GM21390 (cell line): ENCODE data around the gene CDKAL1.
"Not testable (repeated sequence)": the region's sequence is repeated elsewhere in the genome, so short reads cannot be mapped to it uniquely, and the experiment has no call there.

Experiments
- ATAC-seq: cut with Tn5 transposase; IDR thresholded peaks from one replicate; pipeline ENCODE4 v1.9.1; 2021; ENCODE audit not compliant: unreplicated experiment

The CDKAL1 gene

DNA sequence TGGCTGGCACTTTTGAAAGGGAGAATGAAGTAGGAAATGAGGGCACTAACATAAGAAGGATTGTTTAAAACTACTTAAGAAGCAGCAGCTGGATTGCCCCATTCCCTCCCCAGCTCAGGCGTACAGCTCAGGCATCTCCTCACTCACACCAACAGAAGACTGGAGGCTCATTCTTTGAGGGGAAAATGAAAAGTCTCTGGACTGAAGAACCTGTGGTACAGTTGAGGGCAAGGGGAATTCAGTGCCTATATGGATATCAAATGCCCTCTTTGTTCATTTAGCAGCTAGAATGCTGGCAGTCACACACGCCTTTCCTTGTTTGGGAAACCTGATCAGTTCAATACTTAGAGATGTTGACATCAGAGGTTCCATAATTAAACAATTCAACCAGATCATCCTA lies 557.2 kb downstream of the CDKAL1 start:
- ATAC-seq, result no peak

DNA sequence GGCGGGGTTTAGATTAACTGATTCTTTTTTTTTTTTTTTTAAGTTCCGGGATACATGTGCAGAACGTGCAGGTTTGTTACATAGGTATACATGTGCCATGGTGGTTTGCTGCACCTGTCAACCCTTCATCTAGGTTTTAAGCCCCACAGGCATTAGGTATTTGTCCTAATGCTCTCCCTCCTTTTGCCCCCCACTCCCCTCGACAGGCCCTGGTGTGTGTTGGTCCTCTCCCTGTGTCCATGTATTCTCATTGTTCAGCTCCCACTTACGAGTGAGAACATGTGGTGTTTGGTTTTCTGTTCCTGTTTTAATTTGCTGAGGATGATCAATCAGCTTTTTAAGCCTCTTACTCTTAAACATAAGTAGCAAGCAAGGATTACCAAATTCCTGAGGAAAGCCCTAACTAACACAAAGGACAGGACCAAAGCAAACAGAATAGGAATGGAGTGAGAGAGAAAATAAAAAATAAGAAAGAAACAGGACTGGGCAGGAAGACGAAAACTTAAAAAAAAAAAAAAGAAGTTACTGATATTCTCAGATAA lies 558.0 kb downstream of the CDKAL1 start:
- ATAC-seq, result not testable (repeated sequence)

DNA sequence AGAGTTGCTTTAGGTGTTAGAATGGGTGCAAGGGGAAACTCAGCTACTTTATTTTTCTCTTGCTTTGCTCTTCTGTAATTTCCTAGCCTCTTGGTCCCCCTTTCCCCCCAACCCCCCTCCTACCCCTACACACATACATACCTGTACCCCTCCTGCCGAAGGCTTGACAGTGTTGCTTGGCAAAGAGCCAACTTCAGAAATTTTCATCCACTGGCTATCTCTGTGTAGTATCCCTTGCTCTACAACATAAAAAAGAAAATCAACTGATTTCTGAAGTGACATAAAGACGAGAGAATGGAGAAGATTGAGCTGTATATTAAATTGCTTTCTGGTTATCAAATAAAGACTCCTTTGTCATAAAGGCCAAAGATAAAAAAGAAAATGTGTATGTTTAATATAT lies 561.2 kb downstream of the CDKAL1 start:
- ATAC-seq, result no peak

DNA sequence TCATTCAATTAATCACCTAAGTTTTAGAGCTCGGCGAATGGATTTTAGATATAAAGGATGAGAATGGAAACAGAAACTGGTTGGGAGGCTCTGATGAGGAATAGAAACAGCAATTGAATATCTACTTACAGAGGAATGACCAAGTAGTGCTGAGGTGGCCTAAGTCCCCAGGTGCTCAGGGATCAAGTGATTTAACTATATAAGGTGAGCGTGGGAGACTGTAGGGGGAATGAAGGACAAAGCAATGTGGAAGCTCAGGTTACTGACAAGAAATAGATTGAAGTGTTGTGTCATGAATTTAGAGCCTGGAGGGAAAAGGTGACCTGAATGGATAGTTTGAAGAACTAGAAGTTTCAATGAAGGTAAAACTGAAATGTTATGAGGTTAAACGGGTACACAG lies 563.9 kb downstream of the CDKAL1 start:
- ATAC-seq, result no peak

DNA sequence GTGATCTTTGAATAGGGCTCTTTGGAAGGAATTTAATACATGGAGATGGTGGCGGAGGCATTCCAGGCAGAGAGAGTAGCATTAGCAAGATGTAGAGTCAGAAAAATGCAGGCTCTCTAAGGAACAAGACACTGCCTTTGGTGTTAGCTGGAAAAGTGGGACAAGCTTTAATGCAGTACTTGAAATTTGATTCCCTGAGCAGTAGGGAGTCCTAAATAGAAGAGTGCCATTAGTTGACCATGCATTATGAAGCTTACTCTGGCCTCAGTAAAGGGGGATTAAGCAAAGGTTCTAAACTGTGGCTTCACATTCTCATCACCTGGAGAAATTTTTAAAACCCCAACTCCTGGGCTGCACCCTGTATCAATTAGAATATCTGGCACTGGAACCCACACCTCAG lies 564.5 kb downstream of the CDKAL1 start:
- no peak for ATAC-seq

DNA sequence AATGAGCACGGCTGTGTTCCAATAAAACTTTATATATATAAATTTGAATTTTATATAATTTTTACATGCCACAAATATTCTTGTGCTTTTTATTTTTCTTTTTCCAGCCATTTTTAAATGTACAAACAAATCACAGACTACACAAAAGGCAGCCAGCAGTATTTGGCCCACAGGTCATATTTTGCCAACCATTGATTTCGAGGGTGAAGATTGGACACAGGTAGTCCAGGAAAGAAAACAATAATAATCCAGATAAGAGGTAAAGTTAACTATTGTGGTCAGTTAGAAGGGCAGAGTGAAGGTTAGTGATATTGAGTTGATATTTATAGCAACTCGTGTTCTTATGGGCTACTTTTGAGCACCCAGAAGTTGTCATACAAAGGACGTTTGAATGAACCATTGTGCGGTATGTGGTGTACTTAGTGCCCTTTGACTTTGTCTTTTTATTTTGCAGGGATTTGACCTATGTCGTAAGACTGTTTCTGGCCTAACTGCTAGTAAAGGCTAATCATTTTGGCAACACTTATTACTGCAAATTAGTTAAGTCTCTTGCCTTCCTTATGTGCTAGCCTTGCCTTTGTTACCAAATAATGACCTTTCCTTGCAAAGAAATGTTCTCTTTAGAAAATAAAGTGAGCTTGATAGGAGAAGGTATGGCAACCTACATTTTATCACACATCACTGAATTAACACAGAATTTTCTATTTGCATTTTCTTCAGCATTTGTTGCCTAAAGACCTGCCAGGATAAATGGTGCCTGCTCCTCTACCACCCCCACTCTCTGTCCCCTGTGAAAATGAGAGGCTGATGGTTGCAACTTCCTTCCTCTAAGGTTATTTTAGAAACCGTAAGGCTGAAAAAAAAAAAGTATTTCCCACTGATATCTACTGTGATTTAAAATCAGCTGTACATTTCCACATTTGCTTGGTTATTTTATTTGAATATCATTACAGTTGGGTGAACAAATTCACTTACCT lies 565.4 kb downstream of the CDKAL1 start:
- ATAC-seq, result no peak

DNA sequence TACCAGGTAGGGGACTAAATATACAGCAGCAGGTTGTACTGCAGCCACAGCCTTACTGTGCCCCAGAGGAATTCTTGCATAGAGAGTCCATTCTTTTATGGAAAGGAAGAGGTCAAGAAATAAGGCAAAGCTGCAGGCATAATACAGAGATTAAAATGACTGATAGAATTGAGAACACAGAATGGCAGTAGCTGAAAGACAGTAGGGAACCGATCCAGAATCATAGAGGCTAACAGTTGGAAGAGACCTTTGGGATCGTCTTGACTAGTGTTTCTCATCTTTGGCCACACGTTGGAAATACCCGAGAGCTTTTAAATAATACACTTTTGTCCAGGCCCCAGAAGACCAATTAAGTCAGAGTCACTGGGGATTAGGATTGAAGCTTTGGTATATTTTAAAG lies 566.7 kb downstream of the CDKAL1 start:
- ATAC-seq, result no peak

DNA sequence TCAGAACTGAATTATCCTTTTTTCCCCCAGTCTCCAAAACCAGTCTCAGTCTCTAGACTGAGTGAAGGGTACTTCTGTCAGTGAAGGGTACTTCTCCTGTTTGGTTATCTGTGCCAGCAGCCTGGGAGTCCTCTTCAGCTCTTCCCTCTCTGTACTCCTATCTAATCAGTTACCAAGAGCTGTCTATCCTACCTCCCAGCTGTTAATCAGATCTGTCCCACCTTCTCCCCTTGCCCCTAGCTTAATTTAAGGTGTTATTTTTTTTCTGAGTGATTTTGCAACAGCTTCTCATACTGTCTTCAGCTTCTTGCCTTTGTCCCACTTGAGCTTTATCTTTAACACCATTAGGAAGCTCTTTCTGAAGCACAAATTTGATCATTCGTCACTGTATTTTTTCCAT lies 567.4 kb downstream of the CDKAL1 start:
- no peak for ATAC-seq

DNA sequence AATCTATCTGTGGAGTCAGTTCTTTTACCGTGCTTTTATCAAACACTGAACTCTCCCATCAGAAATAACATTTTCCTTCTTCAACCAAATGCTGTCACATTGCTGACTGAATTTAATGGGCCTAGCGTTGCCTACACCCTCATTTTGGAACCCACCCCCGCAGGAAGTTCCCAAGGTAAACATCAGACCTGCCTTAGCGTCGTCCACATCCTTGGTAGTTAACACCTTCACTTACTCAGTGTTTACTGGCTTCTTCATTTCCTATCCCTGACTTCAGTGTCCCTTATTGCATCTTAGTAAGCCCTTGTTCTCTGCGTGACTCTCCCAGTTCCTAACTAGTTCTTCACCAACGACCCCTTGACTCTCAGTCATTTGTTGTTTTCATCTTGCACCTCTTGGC lies 567.9 kb downstream of the CDKAL1 start:
- ATAC-seq, result no peak

DNA sequence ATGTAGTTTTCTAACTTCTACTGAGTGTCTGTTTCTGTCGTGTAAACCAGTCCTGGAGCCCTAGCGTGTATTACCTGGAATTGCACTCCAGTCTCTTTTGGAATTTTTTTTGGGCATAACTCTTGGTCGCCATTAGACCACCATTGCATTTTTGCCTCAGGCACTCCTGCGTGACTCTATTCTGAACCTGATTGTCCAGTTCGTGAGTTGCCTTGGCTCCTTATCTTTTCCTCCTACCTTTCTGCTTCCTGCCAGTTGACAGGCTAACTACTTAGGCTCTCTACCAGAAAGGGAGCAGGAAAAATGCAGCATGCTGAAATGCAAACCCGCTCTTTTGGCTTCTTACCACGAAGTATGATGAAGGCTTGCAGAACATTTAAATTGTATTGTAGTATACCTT lies 568.4 kb downstream of the CDKAL1 start:
- ATAC-seq, result no peak

DNA sequence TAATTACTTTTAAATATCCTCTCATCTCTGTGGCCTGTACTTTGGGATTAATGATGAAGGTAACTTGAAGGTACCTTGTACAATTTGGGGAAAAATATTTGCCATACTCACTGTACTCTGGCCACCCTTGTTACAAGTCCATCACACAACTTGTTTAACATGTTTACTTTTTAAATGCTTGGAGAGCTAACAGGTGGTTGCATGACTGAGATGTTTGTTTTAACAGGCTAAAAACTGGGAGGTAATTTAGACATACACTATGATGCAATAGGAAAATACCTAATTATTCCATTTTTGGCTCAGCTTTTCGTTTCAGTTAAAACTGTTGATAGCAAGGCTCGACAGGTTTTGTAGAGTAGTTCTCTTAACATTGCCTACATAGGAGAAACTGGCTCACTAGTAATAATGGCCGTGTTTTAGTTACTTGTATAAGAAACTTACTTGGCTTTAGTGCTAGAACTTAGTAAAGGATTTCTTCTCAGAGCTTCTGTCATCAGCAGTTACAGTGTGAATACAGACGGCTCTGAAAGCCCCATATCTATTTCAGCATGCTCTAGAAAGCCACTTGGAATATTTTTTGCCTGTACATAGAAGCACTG lies 569.5 kb downstream of the CDKAL1 start:
- ATAC-seq, result no peak

DNA sequence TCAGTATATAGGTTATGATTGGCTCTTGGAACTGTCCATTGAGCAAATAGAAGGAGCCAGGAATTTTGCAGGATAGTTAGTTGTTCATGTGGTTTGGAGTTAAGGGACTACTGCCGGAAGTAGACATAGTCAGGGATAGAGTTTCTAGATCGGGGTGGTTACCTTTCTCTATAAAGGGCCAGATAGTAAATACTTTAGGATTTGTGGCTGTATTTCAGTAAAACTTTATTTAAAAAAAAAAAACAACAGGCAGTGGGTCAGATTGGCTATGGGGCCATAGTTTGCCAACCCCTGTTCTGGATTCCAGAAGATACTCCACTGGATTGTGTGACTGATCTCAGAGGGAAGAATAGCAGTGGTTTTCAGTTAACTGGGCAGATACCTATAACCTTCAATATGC lies 570.0 kb downstream of the CDKAL1 start:
- no peak for ATAC-seq

DNA sequence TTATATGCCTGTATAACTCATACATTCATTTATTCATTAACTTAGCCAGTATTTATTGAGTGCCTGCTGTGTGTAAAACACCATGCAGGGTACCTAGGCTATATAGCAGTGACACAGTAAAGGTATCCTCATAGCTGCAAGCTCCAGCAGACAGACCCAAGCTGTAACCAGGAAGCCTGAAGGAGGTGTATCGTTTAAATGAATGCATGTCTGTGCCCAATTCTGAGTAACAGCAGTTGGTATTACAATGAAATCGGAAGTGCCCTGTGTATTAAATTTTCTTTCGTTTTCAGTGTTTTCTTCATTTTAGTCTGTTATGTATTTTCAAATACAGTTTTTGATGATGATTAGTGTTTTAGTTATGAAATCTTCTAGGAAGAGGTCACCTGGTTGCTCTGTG lies 573.5 kb downstream of the CDKAL1 start:
- ATAC-seq, result no peak

DNA sequence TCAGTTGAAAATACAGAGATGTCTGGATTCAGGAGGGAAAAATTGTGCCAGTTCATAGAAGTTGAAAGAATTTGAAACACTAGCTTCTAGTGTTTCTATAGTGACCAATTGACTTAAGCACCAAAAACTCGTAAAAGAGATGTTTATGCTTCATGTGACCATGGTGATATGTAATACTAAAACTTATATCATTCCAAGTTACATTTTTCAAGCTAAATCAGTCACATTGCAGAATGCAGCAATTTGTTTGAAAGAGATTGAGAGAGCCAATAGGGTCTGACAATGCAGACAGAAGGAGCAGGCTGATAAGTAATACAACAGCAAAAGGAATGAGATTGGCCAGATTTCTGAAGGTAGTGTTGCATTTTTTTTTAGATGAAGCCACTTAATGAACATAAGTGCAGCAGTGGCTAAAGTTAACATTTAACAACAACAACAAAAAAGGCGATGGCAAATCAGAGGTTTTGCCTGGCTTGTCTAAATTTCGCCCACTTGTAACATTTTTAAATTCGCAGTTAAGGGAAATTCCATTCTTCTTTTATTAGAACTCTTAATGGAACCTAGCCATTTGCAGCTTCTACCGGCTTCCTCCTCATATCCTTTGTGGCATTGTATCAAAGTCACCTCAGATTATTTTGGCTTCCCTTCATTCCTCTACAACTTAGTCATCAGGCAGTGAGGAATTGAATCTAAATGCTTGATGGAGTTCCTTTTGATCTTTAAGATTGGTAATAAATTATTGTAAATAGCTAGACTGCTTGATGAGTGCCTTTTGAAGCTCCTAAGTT lies 575.3 kb downstream of the CDKAL1 start:
- ATAC-seq, result no peak

DNA sequence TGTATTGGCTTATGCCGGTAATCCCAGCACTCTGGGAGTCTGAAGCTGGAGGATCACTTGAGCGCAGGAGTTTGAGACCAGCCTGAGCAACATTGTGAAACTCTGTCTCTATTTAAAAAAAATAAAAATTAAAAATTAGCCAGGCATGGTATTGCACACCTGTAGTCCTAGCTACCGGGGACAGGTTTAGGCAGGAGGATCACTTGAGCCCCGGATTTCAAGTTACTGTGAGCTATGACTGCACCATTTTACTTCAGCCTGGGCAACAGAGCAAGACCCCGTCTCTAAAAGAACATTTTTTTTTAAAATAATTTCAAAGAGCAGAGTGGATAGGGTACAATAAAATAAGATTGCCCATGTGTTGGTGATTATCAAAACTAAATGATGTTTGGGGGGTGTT lies 576.4 kb downstream of the CDKAL1 start:
- ATAC-seq, result no peak

DNA sequence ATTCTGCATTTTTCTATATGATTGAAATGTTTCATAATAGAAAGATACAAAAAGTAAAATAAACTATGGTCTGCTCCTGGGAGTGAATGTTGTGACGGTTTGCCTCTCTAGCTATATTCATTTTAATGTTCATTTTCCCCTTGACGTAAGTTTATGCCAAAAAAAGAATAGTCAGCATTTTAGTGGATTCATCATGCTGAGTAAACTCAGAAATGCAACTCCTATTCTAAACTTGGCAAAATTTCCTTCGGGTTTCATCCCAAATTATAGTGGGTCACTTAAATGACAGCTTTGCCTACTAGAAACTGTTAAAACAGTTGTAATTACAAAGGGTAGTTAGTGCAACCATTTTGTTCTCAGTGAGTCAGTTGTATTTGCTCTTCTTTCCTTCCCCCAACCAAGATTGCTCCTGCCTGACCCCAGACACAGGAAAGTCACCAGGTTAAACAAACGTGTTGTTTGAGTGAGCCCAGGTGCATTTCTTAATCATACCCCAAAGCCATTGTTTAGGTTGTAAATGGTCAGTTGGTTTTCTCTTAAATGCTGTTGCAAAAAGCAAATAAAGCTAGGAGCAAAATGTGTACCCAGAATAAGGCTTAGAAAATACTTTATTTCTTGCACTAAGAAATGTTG lies 577.0 kb downstream of the CDKAL1 start:
- ATAC-seq, result no peak

DNA sequence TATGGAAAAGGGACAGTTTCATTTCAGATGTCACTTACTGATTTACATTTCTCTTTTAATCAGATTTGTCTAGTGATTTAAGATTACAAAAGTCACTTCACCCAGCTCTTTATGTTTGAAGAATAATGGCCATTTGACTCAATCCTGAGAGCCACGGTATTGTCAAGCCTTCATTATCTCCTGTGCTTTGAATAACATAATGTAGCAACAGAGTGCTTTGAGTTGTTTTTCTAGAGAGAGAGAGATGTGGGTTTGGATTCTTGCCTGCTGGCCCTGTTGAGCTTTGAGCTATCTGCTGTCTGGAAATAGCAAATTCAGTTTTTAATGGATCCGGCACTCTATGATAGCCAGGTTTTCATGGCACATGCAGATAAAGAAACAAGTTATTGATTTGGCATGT lies 580.9 kb downstream of the CDKAL1 start:
- ATAC-seq, result no peak

DNA sequence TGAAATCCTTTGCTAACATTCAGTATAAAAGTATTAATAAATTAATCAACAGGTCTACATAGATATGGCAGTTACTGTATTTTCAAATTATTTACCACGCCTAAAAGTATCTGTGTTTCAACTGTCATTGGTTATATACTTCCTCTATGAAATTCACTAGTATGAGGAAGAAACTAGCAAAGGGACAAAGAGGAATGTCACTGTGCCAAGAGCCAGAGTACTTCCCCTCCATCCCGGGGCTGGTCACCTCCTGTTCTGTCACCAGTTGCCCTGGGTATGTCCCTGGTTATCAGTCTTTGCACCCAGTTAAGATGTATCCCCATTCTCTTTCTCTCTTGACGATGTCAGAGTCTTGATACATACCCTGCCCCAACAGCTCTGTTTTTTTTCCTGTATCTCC lies 582.5 kb downstream of the CDKAL1 start:
- no peak for ATAC-seq

DNA sequence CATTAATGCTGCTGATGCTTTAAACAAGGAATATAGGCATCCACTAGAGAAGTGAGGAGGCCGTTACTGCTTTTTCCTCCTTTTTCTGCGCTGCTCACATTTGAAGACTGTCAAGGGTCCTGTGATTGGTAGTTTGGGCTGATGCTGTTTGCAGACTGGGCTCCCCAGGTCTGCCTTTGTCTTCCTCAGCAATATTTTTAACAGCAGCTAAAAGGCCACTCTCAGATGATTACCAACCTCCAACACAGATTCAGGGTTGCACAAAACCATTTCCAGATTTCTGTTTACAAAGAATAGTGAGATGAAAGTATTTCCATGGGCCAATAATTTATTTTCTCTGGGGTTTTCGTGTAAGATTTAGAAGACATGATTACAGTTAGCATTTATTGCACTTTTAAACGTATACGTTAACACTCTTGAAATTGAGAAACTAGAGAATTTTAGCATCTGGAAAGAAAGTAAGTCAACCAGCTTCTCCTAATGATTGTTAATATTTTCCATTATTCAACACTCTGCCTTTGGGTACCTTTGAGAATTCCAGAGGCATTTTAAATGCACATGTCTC lies 584.0 kb downstream of the CDKAL1 start:
- ATAC-seq, result no peak

DNA sequence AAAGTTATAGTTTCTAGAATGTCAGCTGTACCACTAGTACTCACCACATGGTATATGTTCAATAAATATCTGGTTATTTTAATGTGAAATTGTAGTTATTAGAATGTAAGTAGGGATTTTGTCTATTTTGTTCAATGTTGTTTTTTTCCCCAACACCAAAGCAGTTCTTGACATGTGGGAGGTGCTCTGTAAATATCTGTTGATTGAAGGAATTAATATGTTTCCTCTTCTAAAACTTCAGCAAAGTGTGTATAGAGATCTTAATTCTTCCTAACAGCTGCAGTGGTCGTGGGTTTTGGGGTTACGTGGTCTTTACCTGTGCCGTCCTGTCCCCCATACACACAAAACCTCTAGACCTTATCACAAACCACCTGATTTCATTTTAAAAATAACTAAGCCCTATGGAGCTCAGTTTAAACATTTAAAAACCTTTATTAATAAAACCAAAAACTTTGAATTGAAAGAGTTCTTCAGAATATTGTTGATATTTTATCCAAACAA lies 587.4 kb downstream of the CDKAL1 start:
- no peak for ATAC-seq
